ENCODE measurements around the gene NES. TPM values are rescaled to one million over a fixed set of nuclear protein-coding genes. Genes with fewer than 3 reads are reported as not detected.
A peak's percentile ranks its signal among the peaks of the same experiment; 100 is the strongest.

NES gene
- total and polyA plus RNA-seq, 10 donors: 4.3 to 146 (median 52.3) TPM

GRCh38 chr1:156709031-156709430, 31.8 kb upstream of the NES start:
- peaks cover 21 to 38% (median 33%) of the 10 kb centered on the region in 6 donors for H3K4me1 ChIP-seq
- H3K27me3 ChIP-seq (replicated peaks in 1 of 7): peaks cover 0 to 31% (median 23%) of the 10 kb centered on the region in 7 donors
- no peak for TF ChIP-seq POLR2A (IDR thresholded peaks at IDR 0.05)
- no peak for TF ChIP-seq POLR2AphosphoS5 (IDR thresholded peaks at IDR 0.05)
- TF ChIP-seq, protein P1, sequence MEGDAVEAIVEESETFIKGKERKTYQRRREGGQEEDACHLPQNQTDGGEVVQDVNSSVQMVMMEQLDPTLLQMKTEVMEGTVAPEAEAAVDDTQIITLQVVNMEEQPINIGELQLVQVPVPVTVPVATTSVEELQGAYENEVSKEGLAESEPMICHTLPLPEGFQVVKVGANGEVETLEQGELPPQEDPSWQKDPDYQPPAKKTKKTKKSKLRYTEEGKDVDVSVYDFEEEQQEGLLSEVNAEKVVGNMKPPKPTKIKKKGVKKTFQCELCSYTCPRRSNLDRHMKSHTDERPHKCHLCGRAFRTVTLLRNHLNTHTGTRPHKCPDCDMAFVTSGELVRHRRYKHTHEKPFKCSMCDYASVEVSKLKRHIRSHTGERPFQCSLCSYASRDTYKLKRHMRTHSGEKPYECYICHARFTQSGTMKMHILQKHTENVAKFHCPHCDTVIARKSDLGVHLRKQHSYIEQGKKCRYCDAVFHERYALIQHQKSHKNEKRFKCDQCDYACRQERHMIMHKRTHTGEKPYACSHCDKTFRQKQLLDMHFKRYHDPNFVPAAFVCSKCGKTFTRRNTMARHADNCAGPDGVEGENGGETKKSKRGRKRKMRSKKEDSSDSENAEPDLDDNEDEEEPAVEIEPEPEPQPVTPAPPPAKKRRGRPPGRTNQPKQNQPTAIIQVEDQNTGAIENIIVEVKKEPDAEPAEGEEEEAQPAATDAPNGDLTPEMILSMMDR (IDR thresholded peaks at IDR 0.05 in 8 of 11, conservative IDR thresholded peaks at IDR 0.05 in 3 of 11): no peak
- WGBS, 5 donors: 87 to 95% (median 92%) methylated on average over 4 of the region's 4 CpGs
- DNase-seq: no peak
- H3K27ac ChIP-seq: no peak overlapping the region
- intact Hi-C loops (cut with DNase I; ENCODE audit: low total_unique reads): no loop called here
- H3K9me3 ChIP-seq: no peaks in the 10 kb centered on the region
- peaks cover 0 to 9% (median 0%) of the 10 kb centered on the region in 6 donors for H3K36me3 ChIP-seq
- no peak overlapping the region for H3K4me3 ChIP-seq

DNA sequence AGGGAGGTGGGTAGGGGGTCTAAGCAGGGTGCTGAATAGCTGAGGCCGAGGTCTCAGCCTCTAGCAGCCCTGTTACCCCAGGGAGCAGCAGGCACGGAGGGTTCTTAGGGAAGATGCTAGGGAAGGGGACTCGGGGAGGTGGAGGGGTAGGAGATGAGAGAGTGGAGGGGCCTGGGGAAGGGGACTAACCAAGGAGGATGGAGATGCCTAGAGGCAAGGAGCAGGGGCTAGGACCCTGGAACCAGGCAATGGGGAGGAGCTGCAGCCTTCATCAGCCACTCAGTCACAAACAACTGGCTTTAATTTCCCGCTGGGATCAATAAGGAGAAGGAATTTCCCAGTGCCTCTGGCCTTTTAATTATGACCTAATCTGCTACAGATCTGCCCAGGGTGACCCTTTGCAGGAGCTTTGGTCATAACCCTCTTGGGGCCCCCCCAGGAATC, 31.0 kb upstream of the NES start:
- no peaks in the 10 kb centered on the region for H3K9me3 ChIP-seq
- H3K27ac ChIP-seq: no peak overlapping the region
- H3K36me3 ChIP-seq: peaks cover 0 to 9% (median 0%) of the 10 kb centered on the region in 6 donors
- 56 to 81% (median 61%) methylated on average over 4 of the region's 4 CpGs for WGBS, 5 donors
- intact Hi-C loops (cut with DNase I; ENCODE audit: low total_unique reads): no loop called here
- H3K4me1 ChIP-seq: peaks cover 21 to 42% (median 33%) of the 10 kb centered on the region in 6 donors
- peaks cover 0 to 39% (median 31%) of the 10 kb centered on the region in 7 donors for H3K27me3 ChIP-seq (replicated peaks in 1 of 7)
- H3K4me3 ChIP-seq: no peak overlapping the region
- TF ChIP-seq, protein P1 (IDR thresholded peaks at IDR 0.05 in 8 of 11, conservative IDR thresholded peaks at IDR 0.05 in 3 of 11): no peak
- no peak for TF ChIP-seq POLR2AphosphoS5 (IDR thresholded peaks at IDR 0.05)
- no peak for TF ChIP-seq POLR2A (IDR thresholded peaks at IDR 0.05)
- no peak for DNase-seq

GRCh38 chr1:156707417-156708217, 30.4 kb upstream of the NES start:
- intact Hi-C loops (cut with DNase I; ENCODE audit: low total_unique reads): no loop called here

More at GRCh38 chr1:156707417-156708217, 30.4 kb upstream of the NES start:
- Histone ChIP-seq H3K9me3 (no peaks in the 10 kb centered on the region), H3K27me3 (replicated peaks in 1 of 7) (peaks cover 0 to 45% (median 34%) of the 10 kb centered on the region in 7 donors), H3K4me1 (peaks cover 21 to 42% (median 33%) of the 10 kb centered on the region in 6 donors), H3K36me3 (peaks cover 0 to 3% (median 0%) of the 10 kb centered on the region in 6 donors), H3K27ac (no peak overlapping the region), H3K4me3 (no peak overlapping the region)
- TF ChIP-seq, protein P1 (IDR thresholded peaks at IDR 0.05 in 8 of 11, conservative IDR thresholded peaks at IDR 0.05 in 3 of 11): no peak
- TF ChIP-seq POLR2A (IDR thresholded peaks at IDR 0.05) (no peak), POLR2AphosphoS5 (IDR thresholded peaks at IDR 0.05) (peak in 1 of 3 donors; percentile 41)
- no peak for DNase-seq
- 55 to 73% (median 60%) methylated on average over 8 of the region's 8 CpGs for WGBS, 5 donors

Data from spleen (tissue), 11 donors.